Measurements from ENCODE around the gene ORC5. TPM values are rescaled to one million over a fixed set of nuclear protein-coding genes. Genes with fewer than 3 reads are reported as not detected.
A peak's percentile ranks its signal among the peaks of the same experiment; 100 is the strongest.

ORC5 gene
- total RNA-seq, 1 donor from 2014 or later: 23.0 TPM

- H3K27me3 Mint-ChIP-seq (ENCODE audit: low read depth, unreplicated experiment): peaks cover 10% of the 10 kb centered on the region
Measured at GRCh38 chr7:104231054-104232046, 23.5 kb upstream of the ORC5 start.

GRCh38 chr7:104230606-104231005 is 22.8 kb upstream of the ORC5 start:
- Histone ChIP-seq H3K27me3 (ENCODE audit: insufficient read depth, low read length) (peaks cover 9% of the 10 kb centered on the region), H2AFZ (ENCODE audit: low read depth, low read length) (no peak overlapping the region)

More at GRCh38 chr7:104231054-104232046, 23.5 kb upstream of the ORC5 start:
- H3K27me3 ChIP-seq (ENCODE audit: insufficient read depth, low read length): peaks cover 9% of the 10 kb centered on the region
- no peaks in the 10 kb centered on the region for H3K9me3 ChIP-seq (ENCODE audit: insufficient read depth, low read depth, low read length)
- H3K36me3 ChIP-seq (ENCODE audit: insufficient read depth, low read length): no peaks in the 10 kb centered on the region
- H3K27ac Mint-ChIP-seq (ENCODE audit: unreplicated experiment): no peak overlapping the region
- DNase-seq (ENCODE audit: low read depth): peak; percentile 31
- peak overlapping the region; percentile 74 for H2AFZ ChIP-seq (ENCODE audit: low read depth, low read length)
- no peaks in the 10 kb centered on the region for H4K20me1 ChIP-seq (ENCODE audit: insufficient read depth, low read length)
- H3K4me1 ChIP-seq (ENCODE audit: insufficient read depth, low read length): no peaks in the 10 kb centered on the region
- H3K4me3 Mint-ChIP-seq (ENCODE audit: unreplicated experiment): no peak overlapping the region
- peaks cover 9% of the 10 kb centered on the region for H3K4me1 Mint-ChIP-seq (ENCODE audit: low read depth, unreplicated experiment)
- peak overlapping the region; percentile 58 for H3K4me2 ChIP-seq (ENCODE audit: low read length)
- FAIRE-seq: peak; percentile 87
- H3K9me3 Mint-ChIP-seq (ENCODE audit: unreplicated experiment): no peaks in the 10 kb centered on the region
- no peaks in the 10 kb centered on the region for H3K36me3 Mint-ChIP-seq (ENCODE audit: low read depth, unreplicated experiment)
- TF ChIP-seq EZH2 (IDR thresholded peaks at IDR 0.05; ENCODE audit: insufficient read depth, low read length): no peak
- TF ChIP-seq, protein P1, sequence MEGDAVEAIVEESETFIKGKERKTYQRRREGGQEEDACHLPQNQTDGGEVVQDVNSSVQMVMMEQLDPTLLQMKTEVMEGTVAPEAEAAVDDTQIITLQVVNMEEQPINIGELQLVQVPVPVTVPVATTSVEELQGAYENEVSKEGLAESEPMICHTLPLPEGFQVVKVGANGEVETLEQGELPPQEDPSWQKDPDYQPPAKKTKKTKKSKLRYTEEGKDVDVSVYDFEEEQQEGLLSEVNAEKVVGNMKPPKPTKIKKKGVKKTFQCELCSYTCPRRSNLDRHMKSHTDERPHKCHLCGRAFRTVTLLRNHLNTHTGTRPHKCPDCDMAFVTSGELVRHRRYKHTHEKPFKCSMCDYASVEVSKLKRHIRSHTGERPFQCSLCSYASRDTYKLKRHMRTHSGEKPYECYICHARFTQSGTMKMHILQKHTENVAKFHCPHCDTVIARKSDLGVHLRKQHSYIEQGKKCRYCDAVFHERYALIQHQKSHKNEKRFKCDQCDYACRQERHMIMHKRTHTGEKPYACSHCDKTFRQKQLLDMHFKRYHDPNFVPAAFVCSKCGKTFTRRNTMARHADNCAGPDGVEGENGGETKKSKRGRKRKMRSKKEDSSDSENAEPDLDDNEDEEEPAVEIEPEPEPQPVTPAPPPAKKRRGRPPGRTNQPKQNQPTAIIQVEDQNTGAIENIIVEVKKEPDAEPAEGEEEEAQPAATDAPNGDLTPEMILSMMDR (IDR thresholded peaks at IDR 0.05; ENCODE audit: insufficient read depth, low read depth, low read length): peak; percentile 77
- no peak overlapping the region for H3K4me3 ChIP-seq (ENCODE audit: insufficient read depth, low read depth, low read length)
- H3K27ac ChIP-seq (ENCODE audit: low read depth, low read length): no peak overlapping the region
- H3K79me2 ChIP-seq (ENCODE audit: insufficient read depth, low read length): no peaks in the 10 kb centered on the region
- H3K9ac ChIP-seq (ENCODE audit: low read length): peak overlapping the region; percentile 12

More at GRCh38 chr7:104230606-104231005, 22.8 kb upstream of the ORC5 start:
- Histone ChIP-seq H3K4me1 (ENCODE audit: insufficient read depth, low read length) (no peaks in the 10 kb centered on the region), H4K20me1 (ENCODE audit: insufficient read depth, low read length) (no peaks in the 10 kb centered on the region), H3K27ac (ENCODE audit: low read depth, low read length) (no peak overlapping the region), H3K4me3 (ENCODE audit: insufficient read depth, low read depth, low read length) (no peak overlapping the region), H3K4me2 (ENCODE audit: low read length) (no peak overlapping the region), H3K36me3 (ENCODE audit: insufficient read depth, low read length) (no peaks in the 10 kb centered on the region), H3K79me2 (ENCODE audit: insufficient read depth, low read length) (no peaks in the 10 kb centered on the region), H3K9me3 (ENCODE audit: insufficient read depth, low read depth, low read length) (no peaks in the 10 kb centered on the region), H3K9ac (ENCODE audit: low read length) (no peak overlapping the region)
- peaks cover 9% of the 10 kb centered on the region for H3K4me1 Mint-ChIP-seq (ENCODE audit: low read depth, unreplicated experiment)
- FAIRE-seq: no peak
- peaks cover 10% of the 10 kb centered on the region for H3K27me3 Mint-ChIP-seq (ENCODE audit: low read depth, unreplicated experiment)
- H3K27ac Mint-ChIP-seq (ENCODE audit: unreplicated experiment): no peak overlapping the region
- TF ChIP-seq, protein P1 (IDR thresholded peaks at IDR 0.05; ENCODE audit: insufficient read depth, low read depth, low read length): no peak
- no peak overlapping the region for H3K4me3 Mint-ChIP-seq (ENCODE audit: unreplicated experiment)
- DNase-seq (ENCODE audit: low read depth): peak; percentile 63
- no peaks in the 10 kb centered on the region for H3K9me3 Mint-ChIP-seq (ENCODE audit: unreplicated experiment)
- no peaks in the 10 kb centered on the region for H3K36me3 Mint-ChIP-seq (ENCODE audit: low read depth, unreplicated experiment)
